ENCODE measurements around the gene THEM5.

DNA sequence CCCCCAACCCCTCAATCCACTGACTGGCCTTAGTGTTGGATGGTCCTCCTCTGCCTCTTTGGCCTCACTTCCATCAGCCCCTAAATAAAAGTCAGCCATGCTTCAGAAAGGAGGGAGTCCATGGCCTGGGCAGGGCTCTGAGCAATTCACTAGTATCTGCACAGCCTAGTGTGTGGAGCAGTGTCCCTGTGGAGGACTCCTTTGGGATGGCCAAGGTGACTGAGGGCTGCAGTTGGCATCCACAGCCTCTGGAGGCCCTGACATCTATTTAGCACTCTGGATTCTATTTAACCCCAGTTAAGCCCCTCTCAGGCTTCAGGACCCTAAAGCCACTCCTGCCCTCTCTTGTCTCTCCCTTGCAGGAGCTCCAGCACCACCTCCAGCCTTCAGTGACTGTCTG lies 3.6 kb downstream of the THEM5 start:
- TF ChIP-seq, protein P1, sequence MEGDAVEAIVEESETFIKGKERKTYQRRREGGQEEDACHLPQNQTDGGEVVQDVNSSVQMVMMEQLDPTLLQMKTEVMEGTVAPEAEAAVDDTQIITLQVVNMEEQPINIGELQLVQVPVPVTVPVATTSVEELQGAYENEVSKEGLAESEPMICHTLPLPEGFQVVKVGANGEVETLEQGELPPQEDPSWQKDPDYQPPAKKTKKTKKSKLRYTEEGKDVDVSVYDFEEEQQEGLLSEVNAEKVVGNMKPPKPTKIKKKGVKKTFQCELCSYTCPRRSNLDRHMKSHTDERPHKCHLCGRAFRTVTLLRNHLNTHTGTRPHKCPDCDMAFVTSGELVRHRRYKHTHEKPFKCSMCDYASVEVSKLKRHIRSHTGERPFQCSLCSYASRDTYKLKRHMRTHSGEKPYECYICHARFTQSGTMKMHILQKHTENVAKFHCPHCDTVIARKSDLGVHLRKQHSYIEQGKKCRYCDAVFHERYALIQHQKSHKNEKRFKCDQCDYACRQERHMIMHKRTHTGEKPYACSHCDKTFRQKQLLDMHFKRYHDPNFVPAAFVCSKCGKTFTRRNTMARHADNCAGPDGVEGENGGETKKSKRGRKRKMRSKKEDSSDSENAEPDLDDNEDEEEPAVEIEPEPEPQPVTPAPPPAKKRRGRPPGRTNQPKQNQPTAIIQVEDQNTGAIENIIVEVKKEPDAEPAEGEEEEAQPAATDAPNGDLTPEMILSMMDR (IDR thresholded peaks at IDR 0.05; ENCODE audit: borderline replicate concordance, extremely low read depth, low read length, poor library complexity, severe bottlenecking), result no peak
- TF ChIP-seq EZH2 (IDR thresholded peaks at IDR 0.05; ENCODE audit: borderline replicate concordance, low read depth, low read length, severe bottlenecking), result no peak
